ENCODE results near the gene LMO3. TPM values are rescaled to one million over a fixed set of nuclear protein-coding genes. Genes with fewer than 3 reads are reported as not detected.

Gene LMO3
- total and polyA plus RNA-seq, 4 donors = 0.13 to 1.2 TPM; not detected in 2

DNA sequence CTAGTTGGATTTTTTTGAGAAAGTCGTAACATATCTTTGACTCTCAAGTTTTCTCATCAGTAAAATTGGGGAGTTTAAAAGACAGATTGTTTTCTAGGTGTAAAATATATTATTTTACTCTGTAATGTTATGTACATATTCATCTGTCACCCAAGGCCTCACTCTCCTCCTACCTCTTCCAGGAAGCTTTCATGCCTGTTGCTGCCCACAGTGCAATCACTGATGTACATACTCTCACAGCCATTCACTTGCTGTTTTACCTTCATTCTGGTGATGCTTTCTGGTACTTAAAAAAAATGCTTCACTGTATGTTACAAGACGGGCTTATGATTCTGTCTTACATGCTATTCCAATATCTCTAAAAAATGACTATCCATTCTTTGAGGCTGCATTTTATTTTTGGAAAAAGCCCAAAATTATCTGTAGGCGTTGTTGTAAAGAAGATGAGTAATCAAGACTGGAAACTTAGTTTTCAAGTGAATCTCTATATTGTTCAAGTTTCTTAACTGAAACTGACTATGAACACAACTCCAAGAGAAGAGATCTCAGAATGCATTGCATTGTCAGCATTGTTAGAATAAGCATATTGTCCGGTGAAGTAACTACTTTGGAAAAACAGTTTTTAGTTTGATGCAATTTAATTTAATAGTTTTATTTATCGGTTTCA lies 82.5 kb downstream of the LMO3 start:
- TF ChIP-seq TAF1 (conservative IDR thresholded peaks at IDR 0.05) = no peak

DNA sequence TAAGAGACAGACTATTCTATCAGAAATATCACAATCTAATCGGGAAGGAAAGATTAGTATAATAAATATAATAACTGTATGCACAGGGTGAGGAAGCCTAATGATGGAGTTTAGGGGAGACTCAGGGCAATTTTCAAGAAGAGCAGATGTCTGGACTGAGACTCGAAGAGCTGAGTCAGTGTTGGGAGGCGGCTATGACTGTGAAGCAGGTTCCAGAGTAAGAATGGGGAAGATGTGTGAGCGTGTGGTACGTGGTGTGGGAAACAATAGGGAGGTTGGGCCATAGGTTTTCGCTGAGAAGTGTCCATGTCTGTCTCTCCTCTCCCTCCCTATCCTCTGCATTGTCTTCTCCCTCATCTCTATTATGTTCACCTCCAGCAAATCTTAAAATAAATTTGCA lies 85.6 kb downstream of the LMO3 start:
- no peaks in the 10 kb centered on the region for H3K27me3 ChIP-seq (ENCODE audit: control insufficient read depth in 4 of 4, insufficient read depth in 4 of 4, low read length in 3 of 4)
- TF ChIP-seq YY1 (IDR thresholded peaks at IDR 0.05) (no peak), GABPA (IDR thresholded peaks at IDR 0.05 in 1 of 2, conservative IDR thresholded peaks at IDR 0.05 in 1 of 2) (no peak), HNF4A (conservative IDR thresholded peaks at IDR 0.05) (no peak), FOXA1 (IDR thresholded peaks at IDR 0.05) (no peak), EGR1 (IDR thresholded peaks at IDR 0.05; ENCODE audit: low read depth in 2 of 2) (no peak), TAF1 (conservative IDR thresholded peaks at IDR 0.05) (no peak), HNF4G (IDR thresholded peaks at IDR 0.05) (no peak)
- TF ChIP-seq, protein P1, sequence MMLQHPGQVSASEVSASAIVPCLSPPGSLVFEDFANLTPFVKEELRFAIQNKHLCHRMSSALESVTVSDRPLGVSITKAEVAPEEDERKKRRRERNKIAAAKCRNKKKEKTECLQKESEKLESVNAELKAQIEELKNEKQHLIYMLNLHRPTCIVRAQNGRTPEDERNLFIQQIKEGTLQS (IDR thresholded peaks at IDR 0.05) = no peak
- H3K9me3 ChIP-seq (ENCODE audit: control insufficient read depth in 4 of 4, low read length in 3 of 4) = no peaks in the 10 kb centered on the region
- H3K9ac ChIP-seq (ENCODE audit: low read depth in 1 of 2, low read length in 2 of 2) = no peak overlapping the region
- 91% methylated on average over 6 of the region's 6 CpGs for WGBS
- no peaks in the 10 kb centered on the region for H3K4me1 ChIP-seq (ENCODE audit: control insufficient read depth in 4 of 4, insufficient read depth in 4 of 4, low read length in 3 of 4)
- no peaks in the 10 kb centered on the region for H3K36me3 ChIP-seq (ENCODE audit: control insufficient read depth in 4 of 4, insufficient read depth in 3 of 4, low read depth in 1 of 4, low read length in 3 of 4)
- H3K4me3 ChIP-seq (ENCODE audit: low read depth in 1 of 3, low read length in 3 of 3) = no peak overlapping the region
- H3K27ac ChIP-seq (ENCODE audit: low read depth in 1 of 2, low read length in 2 of 2) = no peak overlapping the region
- no peak for DNase-seq (ENCODE audit: low spot score)

More for the DNA sequence above, 82.5 kb downstream of the LMO3 start:
- Histone ChIP-seq H3K4me3 (ENCODE audit: low read depth in 1 of 3, low read length in 3 of 3) (no peak overlapping the region), H3K36me3 (ENCODE audit: control insufficient read depth in 4 of 4, insufficient read depth in 3 of 4, low read depth in 1 of 4, low read length in 3 of 4) (no peaks in the 10 kb centered on the region), H3K9me3 (ENCODE audit: control insufficient read depth in 4 of 4, low read length in 3 of 4) (no peaks in the 10 kb centered on the region), H3K27ac (ENCODE audit: low read depth in 1 of 2, low read length in 2 of 2) (no peak overlapping the region), H3K9ac (ENCODE audit: low read depth in 1 of 2, low read length in 2 of 2) (no peak overlapping the region), H3K27me3 (ENCODE audit: control insufficient read depth in 4 of 4, insufficient read depth in 4 of 4, low read length in 3 of 4) (no peaks in the 10 kb centered on the region), H3K4me1 (ENCODE audit: control insufficient read depth in 4 of 4, insufficient read depth in 4 of 4, low read length in 3 of 4) (no peaks in the 10 kb centered on the region)
- no peak for DNase-seq (ENCODE audit: low spot score)
- WGBS = 93% methylated on average over 5 of the region's 5 CpGs

DNA sequence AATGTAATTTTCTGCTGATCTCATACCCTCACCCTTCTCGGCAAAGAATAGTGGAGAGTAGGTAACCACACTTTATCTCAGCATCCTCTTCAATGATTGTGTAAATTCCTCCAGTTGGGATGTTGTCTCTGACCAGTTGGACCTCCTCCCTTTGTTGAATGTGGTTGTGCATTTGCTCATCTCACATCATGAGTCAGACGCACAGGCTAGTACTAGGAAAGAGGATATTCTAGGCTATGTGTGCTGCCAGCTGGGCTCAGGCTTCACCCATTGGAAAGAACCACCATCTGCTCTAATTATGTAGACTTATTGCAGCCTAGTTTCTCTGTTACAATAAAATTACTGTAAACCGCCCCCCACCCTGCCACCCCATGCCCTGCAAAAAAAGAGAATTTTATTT lies 90.3 kb downstream of the LMO3 start:
- no peak overlapping the region for H3K4me3 ChIP-seq (ENCODE audit: low read depth in 1 of 3, low read length in 3 of 3)
- H3K4me1 ChIP-seq (ENCODE audit: control insufficient read depth in 4 of 4, insufficient read depth in 4 of 4, low read length in 3 of 4) = no peaks in the 10 kb centered on the region
- H3K9me3 ChIP-seq (ENCODE audit: control insufficient read depth in 4 of 4, low read length in 3 of 4) = no peaks in the 10 kb centered on the region
- H3K27me3 ChIP-seq (ENCODE audit: control insufficient read depth in 4 of 4, insufficient read depth in 4 of 4, low read length in 3 of 4) = no peaks in the 10 kb centered on the region
- TF ChIP-seq FOXA2 (IDR thresholded peaks at IDR 0.05) (no peak), HNF4A (conservative IDR thresholded peaks at IDR 0.05) (no peak), EGR1 (IDR thresholded peaks at IDR 0.05; ENCODE audit: low read depth in 2 of 2) (no peak)
- TF ChIP-seq, protein P2, sequence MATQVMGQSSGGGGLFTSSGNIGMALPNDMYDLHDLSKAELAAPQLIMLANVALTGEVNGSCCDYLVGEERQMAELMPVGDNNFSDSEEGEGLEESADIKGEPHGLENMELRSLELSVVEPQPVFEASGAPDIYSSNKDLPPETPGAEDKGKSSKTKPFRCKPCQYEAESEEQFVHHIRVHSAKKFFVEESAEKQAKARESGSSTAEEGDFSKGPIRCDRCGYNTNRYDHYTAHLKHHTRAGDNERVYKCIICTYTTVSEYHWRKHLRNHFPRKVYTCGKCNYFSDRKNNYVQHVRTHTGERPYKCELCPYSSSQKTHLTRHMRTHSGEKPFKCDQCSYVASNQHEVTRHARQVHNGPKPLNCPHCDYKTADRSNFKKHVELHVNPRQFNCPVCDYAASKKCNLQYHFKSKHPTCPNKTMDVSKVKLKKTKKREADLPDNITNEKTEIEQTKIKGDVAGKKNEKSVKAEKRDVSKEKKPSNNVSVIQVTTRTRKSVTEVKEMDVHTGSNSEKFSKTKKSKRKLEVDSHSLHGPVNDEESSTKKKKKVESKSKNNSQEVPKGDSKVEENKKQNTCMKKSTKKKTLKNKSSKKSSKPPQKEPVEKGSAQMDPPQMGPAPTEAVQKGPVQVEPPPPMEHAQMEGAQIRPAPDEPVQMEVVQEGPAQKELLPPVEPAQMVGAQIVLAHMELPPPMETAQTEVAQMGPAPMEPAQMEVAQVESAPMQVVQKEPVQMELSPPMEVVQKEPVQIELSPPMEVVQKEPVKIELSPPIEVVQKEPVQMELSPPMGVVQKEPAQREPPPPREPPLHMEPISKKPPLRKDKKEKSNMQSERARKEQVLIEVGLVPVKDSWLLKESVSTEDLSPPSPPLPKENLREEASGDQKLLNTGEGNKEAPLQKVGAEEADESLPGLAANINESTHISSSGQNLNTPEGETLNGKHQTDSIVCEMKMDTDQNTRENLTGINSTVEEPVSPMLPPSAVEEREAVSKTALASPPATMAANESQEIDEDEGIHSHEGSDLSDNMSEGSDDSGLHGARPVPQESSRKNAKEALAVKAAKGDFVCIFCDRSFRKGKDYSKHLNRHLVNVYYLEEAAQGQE (IDR thresholded peaks at IDR 0.05) = no peak
- H3K27ac ChIP-seq (ENCODE audit: low read depth in 1 of 2, low read length in 2 of 2) = no peak overlapping the region
- DNase-seq (ENCODE audit: low spot score) = no peak
- no peak overlapping the region for H3K9ac ChIP-seq (ENCODE audit: low read depth in 1 of 2, low read length in 2 of 2)
- WGBS = 99% methylated on average over 3 of the region's 3 CpGs
- no peaks in the 10 kb centered on the region for H3K36me3 ChIP-seq (ENCODE audit: control insufficient read depth in 4 of 4, insufficient read depth in 3 of 4, low read depth in 1 of 4, low read length in 3 of 4)

All from liver (tissue), 9 donors.